Neutrophil (primary cell): ENCODE data around the gene VWA2.

Source experiments
- H3K27ac ChIP-seq: fragments of 200-600 bp; sonication (generic); 2 replicates; pipeline ENCODE4 v1.5.1; 2016; ENCODE audit warnings: mild to moderate bottlenecking, moderate library complexity
- H3K27me3 ChIP-seq: fragments of 200-600 bp; sonication (generic); 2 replicates; pipeline ENCODE4 v1.6.0; 2016; ENCODE audit warnings: mild to moderate bottlenecking
- H3K36me3 ChIP-seq: fragments of 200-600 bp; sonication (generic); 2 replicates; pipeline ENCODE4 v1.5.1; 2017
- H3K4me1 ChIP-seq, 2 experiments: fragments of 200-600 bp in 1 of 2; sonication (generic) in 1 of 2; 1 replicate in 1 of 2; 2 replicates in 1 of 2; pipeline versions ENCODE4 v1.5.1 to v1.6.1; 2013 to 2016; ENCODE audit warnings: low read depth in 1 of 2, low read length in 1 of 2, mild to moderate bottlenecking in 1 of 2, moderate library complexity in 1 of 2; ENCODE audit not compliant: control insufficient read depth in 1 of 2, insufficient read depth in 1 of 2
- H3K4me3 ChIP-seq, 2 experiments: fragments of 200-600 bp in 1 of 2; sonication (generic) in 1 of 2; 1 replicate in 1 of 2; 2 replicates in 1 of 2; pipeline ENCODE4 v1.5.1; 2013 to 2016; ENCODE audit warnings: low read depth in 1 of 2, low read length in 1 of 2, mild to moderate bottlenecking in 1 of 2, moderate library complexity in 1 of 2
- H3K9me3 ChIP-seq: fragments of 200-600 bp; sonication (generic); 2 replicates; pipeline ENCODE4 v1.5.1; 2016
- CTCF ChIP-seq: fragments of 200-600 bp; sonication (generic); IDR thresholded peaks from 2 replicates; pipeline ENCODE4 v1.5.1; 2016; ENCODE audit warnings: antibody characterized with exemption

The VWA2 gene

DNA sequence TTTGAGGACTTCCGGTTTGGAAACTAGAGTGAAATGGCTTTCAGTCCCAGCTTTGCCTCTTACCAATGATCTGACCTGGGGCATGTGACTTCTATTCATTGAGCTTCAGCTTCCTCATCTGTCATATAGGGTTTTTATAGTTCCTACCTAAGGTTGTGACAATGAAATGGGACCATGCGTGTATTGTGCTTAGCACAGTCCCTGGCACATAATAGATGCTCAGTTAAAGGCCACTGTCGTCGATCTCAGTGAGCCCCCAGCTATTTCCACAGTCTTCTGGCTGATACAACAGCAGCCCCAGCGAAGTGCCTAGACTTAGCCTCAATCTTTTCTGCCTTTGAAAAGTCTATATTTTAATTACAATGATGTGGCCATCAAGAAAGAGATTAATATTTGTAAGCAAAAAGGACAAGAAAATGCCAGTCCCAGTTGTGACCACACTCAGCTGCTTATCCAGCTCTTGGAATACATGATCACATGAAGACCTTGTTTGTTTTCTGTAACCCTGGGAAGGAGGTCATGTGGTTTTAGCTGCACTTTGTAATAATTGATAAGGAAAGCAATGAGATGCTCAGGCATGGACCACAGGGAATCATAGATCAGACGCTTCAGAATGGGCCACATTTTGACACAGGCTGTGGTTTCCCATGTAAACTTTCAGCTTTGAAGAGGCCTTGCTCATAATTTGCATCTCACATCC lies 44.6 kb downstream of the VWA2 start:
- no peaks in the 10 kb centered on the region for H3K9me3 ChIP-seq
- H3K4me1 ChIP-seq, result no peaks in the 10 kb centered on the region
- no peaks in the 10 kb centered on the region for H3K36me3 ChIP-seq
- no peaks in the 10 kb centered on the region for H3K27me3 ChIP-seq
- TF ChIP-seq CTCF, result no peak
- no peak overlapping the region for H3K27ac ChIP-seq
- no peak overlapping the region for H3K4me3 ChIP-seq

DNA sequence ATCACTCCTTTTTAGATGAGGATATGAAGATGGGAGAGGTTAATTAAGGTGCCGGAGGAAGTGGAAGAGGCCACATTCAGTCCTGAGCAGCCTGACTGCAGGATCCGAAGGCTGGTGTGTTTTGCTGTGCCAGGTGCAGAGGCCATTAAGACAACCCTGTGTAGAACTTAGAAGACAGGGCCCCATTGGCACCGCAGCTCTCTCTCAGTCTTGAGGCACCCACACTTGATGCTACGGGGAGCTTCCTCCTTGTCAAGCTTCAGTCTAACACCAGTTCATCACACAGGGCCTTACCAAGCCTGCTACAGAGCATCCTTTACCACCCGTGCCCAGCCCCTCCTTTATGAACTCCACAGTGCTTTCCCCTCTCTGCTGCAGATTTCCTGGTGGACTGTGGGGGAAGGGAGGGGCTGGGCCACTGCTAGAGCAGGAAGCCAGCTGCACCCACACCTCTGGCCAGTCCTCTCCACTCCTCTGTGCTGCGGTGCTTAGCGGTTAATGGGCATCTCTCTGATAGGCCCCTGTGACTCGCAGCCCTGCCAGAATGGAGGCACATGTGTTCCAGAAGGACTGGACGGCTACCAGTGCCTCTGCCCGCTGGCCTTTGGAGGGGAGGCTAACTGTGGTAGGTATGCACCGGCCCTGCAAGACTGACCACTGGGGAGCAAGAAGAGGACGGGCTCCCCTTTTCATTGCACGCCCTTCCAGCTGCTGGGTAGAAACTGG lies 45.5 kb downstream of the VWA2 start:
- Histone ChIP-seq H3K4me3 (no peak overlapping the region), H3K4me1 (no peaks in the 10 kb centered on the region), H3K9me3 (no peaks in the 10 kb centered on the region), H3K27ac (no peak overlapping the region), H3K27me3 (no peaks in the 10 kb centered on the region), H3K36me3 (no peaks in the 10 kb centered on the region)
- TF ChIP-seq CTCF, result no peak

GRCh38 chr10:114285961-114286441 lies 46.9 kb downstream of the VWA2 start:
- Histone ChIP-seq H3K27ac (no peak overlapping the region), H3K4me1 (no peaks in the 10 kb centered on the region), H3K27me3 (no peaks in the 10 kb centered on the region), H3K9me3 (no peaks in the 10 kb centered on the region), H3K36me3 (no peaks in the 10 kb centered on the region), H3K4me3 (no peak overlapping the region)
- no peak for TF ChIP-seq CTCF

GRCh38 chr10:114286921-114287320 lies 47.9 kb downstream of the VWA2 start:
- H3K36me3 ChIP-seq, result no peaks in the 10 kb centered on the region
- H3K27ac ChIP-seq, result no peak overlapping the region
- no peak for TF ChIP-seq CTCF
- no peak overlapping the region for H3K4me3 ChIP-seq
- H3K4me1 ChIP-seq, result no peaks in the 10 kb centered on the region
- no peaks in the 10 kb centered on the region for H3K27me3 ChIP-seq
- H3K9me3 ChIP-seq, result no peaks in the 10 kb centered on the region

GRCh38 chr10:114288424-114289095 lies 49.5 kb downstream of the VWA2 start:
- Histone ChIP-seq H3K27ac (no peak overlapping the region), H3K4me3 (no peak overlapping the region), H3K27me3 (no peaks in the 10 kb centered on the region), H3K36me3 (no peaks in the 10 kb centered on the region), H3K4me1 (no peaks in the 10 kb centered on the region), H3K9me3 (no peaks in the 10 kb centered on the region)
- no peak for TF ChIP-seq CTCF
